Measurements from ENCODE around the gene M1AP.
"Not testable (repeated sequence)": the region's sequence is repeated elsewhere in the genome, so short reads cannot be mapped to it uniquely, and the experiment has no call there.

The M1AP gene

GRCh38 chr2:74646834-74647482 is 1.2 kb downstream of the M1AP start:
- DNase-seq, result no peak

GRCh38 chr2:74646201-74646600 is 1.9 kb downstream of the M1AP start:
- no peak for DNase-seq

- DNase-seq, result no peak
These were observed 2.8 kb downstream of the M1AP start for GRCh38 chr2:74645344-74645743.

GRCh38 chr2:74639550-74639949 is 8.6 kb downstream of the M1AP start:
- no peak for DNase-seq

- DNase-seq, result no peak
These were observed 15.2 kb downstream of the M1AP start for GRCh38 chr2:74632939-74633312.

- no peak for DNase-seq
These were observed 15.8 kb downstream of the M1AP start for GRCh38 chr2:74632209-74632938.

GRCh38 chr2:74630454-74630853 is 17.7 kb downstream of the M1AP start:
- DNase-seq, result not testable (repeated sequence)

- DNase-seq, result no peak
These were observed 19.5 kb downstream of the M1AP start for GRCh38 chr2:74628538-74629105.

GRCh38 chr2:74625658-74626425 is 22.3 kb downstream of the M1AP start:
- DNase-seq, result no peak

GRCh38 chr2:74620671-74621070 is 27.5 kb downstream of the M1AP start:
- no peak for DNase-seq

- no peak for DNase-seq
These were observed 28.4 kb downstream of the M1AP start for GRCh38 chr2:74619651-74620297.

- no peak for DNase-seq
These were observed 29.6 kb downstream of the M1AP start for GRCh38 chr2:74618410-74619083.

GRCh38 chr2:74617122-74617521 is 31.0 kb downstream of the M1AP start:
- no peak for DNase-seq

- DNase-seq, result no peak
These were observed 41.2 kb downstream of the M1AP start for GRCh38 chr2:74606927-74607326.

GRCh38 chr2:74603282-74604000 is 44.7 kb downstream of the M1AP start:
- DNase-seq, result no peak

GRCh38 chr2:74602586-74603281 is 45.4 kb downstream of the M1AP start:
- DNase-seq, result no peak

- no peak for DNase-seq
These were observed 48.5 kb downstream of the M1AP start for GRCh38 chr2:74599676-74600075.

GRCh38 chr2:74597410-74597809 is 50.7 kb downstream of the M1AP start:
- DNase-seq, result no peak

GRCh38 chr2:74596584-74596983 is 51.5 kb downstream of the M1AP start:
- no peak for DNase-seq

GRCh38 chr2:74593826-74594772 is 54.0 kb downstream of the M1AP start:
- DNase-seq, result no peak

Data from NCI-H2227 treated with DMSO at 0.1 percent for 48 hours (cell line).